ENCODE data around the gene HOXC5. TPM values are rescaled to one million over a fixed set of nuclear protein-coding genes. Genes with fewer than 3 reads are reported as not detected.

The HOXC5 gene
- total and polyA plus RNA-seq, 9 donors = 0.54 to 1.6 (median 1.0) TPM

Other genes with a start within 250 kb of the HOXC5 start
- 0.04 TPM for gene HOXC13, start 94.2 kb upstream of the HOXC5 start, total RNA-seq
- under 1 TPM in 3 of 8 donors, not detected in 5; 0.05 to 0.45 (median 0.08) TPM for gene HOXC13, start 94.2 kb upstream of the HOXC5 start, polyA plus RNA-seq (ENCODE audit: insufficient read depth in 1 of 8, insufficient read length in 8 of 8, low replicate concordance in 1 of 8)
- gene HOXC12, start 78.1 kb upstream of the HOXC5 start, total RNA-seq = not detected
- gene HOXC12, start 78.1 kb upstream of the HOXC5 start, polyA plus RNA-seq (ENCODE audit: insufficient read depth in 1 of 8, insufficient read length in 8 of 8, low replicate concordance in 1 of 8) = under 1 TPM in 7 of 8 donors, not detected in 1; 0.06 to 0.30 (median 0.08) TPM
- 2.9 TPM for gene HOXC11, start 59.9 kb upstream of the HOXC5 start, total RNA-seq
- 1 to 10 TPM; 6.6 to 9.3 (median 7.6) TPM for gene HOXC11, start 59.9 kb upstream of the HOXC5 start, polyA plus RNA-seq (ENCODE audit: insufficient read depth in 1 of 8, insufficient read length in 8 of 8, low replicate concordance in 1 of 8)
- gene HOTAIR, start 58.1 kb upstream of the HOXC5 start, total RNA-seq = 1.8 TPM
- 10 to 100 TPM in 1 of 8 donors, 1 to 10 TPM in 7; 2.2 to 13.2 (median 4.1) TPM for gene HOTAIR, start 58.1 kb upstream of the HOXC5 start, polyA plus RNA-seq (ENCODE audit: insufficient read depth in 1 of 8, insufficient read length in 8 of 8, low replicate concordance in 1 of 8)
- gene HOXC10, start 47.9 kb upstream of the HOXC5 start, total RNA-seq = 7.6 TPM
- 10 to 100 TPM; 43.8 to 57.7 (median 49.5) TPM for gene HOXC10, start 47.9 kb upstream of the HOXC5 start, polyA plus RNA-seq (ENCODE audit: insufficient read depth in 1 of 8, insufficient read length in 8 of 8, low replicate concordance in 1 of 8)
- 12.6 TPM for gene HOXC9, start 32.9 kb upstream of the HOXC5 start, total RNA-seq
- gene HOXC9, start 32.9 kb upstream of the HOXC5 start, polyA plus RNA-seq (ENCODE audit: insufficient read depth in 1 of 8, insufficient read length in 8 of 8, low replicate concordance in 1 of 8) = 10 to 100 TPM; 14.3 to 19.2 (median 16.1) TPM
- gene HOXC8, start 24.1 kb upstream of the HOXC5 start, total RNA-seq = 1.6 TPM
- 1 to 10 TPM; 3.8 to 7.9 (median 5.6) TPM for gene HOXC8, start 24.1 kb upstream of the HOXC5 start, polyA plus RNA-seq (ENCODE audit: insufficient read depth in 1 of 8, insufficient read length in 8 of 8, low replicate concordance in 1 of 8)
- 4.1 TPM for gene HOXC6, start 4.6 kb upstream of the HOXC5 start, total RNA-seq
- 10 to 100 TPM; 11.5 to 22.5 (median 16.0) TPM for gene HOXC6, start 4.6 kb upstream of the HOXC5 start, polyA plus RNA-seq (ENCODE audit: insufficient read depth in 1 of 8, insufficient read length in 8 of 8, low replicate concordance in 1 of 8)
- gene HOXC4, start 20.8 kb downstream of the HOXC5 start, total RNA-seq = 10.1 TPM
- gene HOXC4, start 20.8 kb downstream of the HOXC5 start, polyA plus RNA-seq (ENCODE audit: insufficient read depth in 1 of 8, insufficient read length in 8 of 8, low replicate concordance in 1 of 8) = 10 to 100 TPM; 16.2 to 29.6 (median 21.8) TPM
- gene SMUG1, start 155.9 kb downstream of the HOXC5 start, total RNA-seq = 27.4 TPM
- 10 to 100 TPM; 20.5 to 27.8 (median 23.2) TPM for gene SMUG1, start 155.9 kb downstream of the HOXC5 start, polyA plus RNA-seq (ENCODE audit: insufficient read depth in 1 of 8, insufficient read length in 8 of 8, low replicate concordance in 1 of 8)
- 58.5 TPM for gene CBX5, start 247.1 kb downstream of the HOXC5 start, total RNA-seq
- 10 to 100 TPM; 57.2 to 89.1 (median 71.2) TPM for gene CBX5, start 247.1 kb downstream of the HOXC5 start, polyA plus RNA-seq (ENCODE audit: insufficient read depth in 1 of 8, insufficient read length in 8 of 8, low replicate concordance in 1 of 8)
- gene HNRNPA1, start 247.7 kb downstream of the HOXC5 start, total RNA-seq = 442 TPM
- gene HNRNPA1, start 247.7 kb downstream of the HOXC5 start, polyA plus RNA-seq (ENCODE audit: insufficient read depth in 1 of 8, insufficient read length in 8 of 8, low replicate concordance in 1 of 8) = 1,000 to 10,000 TPM; 1,806 to 2,692 (median 2,167) TPM